Stomach (tissue), 4 donors: ENCODE data around the gene SIRPA.

Source experiments
- CTCF ChIP-seq, 7 experiments: fragments of 450-650 bp in 4 of 7; fragments of 200-600 bp in 3 of 7; sonication (generic) in 3 of 7; IDR thresholded peaks; one replicate each; pipeline ENCODE4 v1.5.1; 2016 to 2019; ENCODE audit warnings: antibody characterized with exemption in 7 of 7, control low read depth in 2 of 7, mild to moderate bottlenecking in 1 of 7
- POLR2A ChIP-seq, 4 donors: fragments of 450-650 bp; IDR thresholded peaks; one replicate each; pipeline ENCODE4 v1.6.1; 2016; ENCODE audit warnings: antibody characterized with exemption in 4 of 4, control low read depth in 2 of 4, mild to moderate bottlenecking in 1 of 4, moderate library complexity in 1 of 4

DNA sequence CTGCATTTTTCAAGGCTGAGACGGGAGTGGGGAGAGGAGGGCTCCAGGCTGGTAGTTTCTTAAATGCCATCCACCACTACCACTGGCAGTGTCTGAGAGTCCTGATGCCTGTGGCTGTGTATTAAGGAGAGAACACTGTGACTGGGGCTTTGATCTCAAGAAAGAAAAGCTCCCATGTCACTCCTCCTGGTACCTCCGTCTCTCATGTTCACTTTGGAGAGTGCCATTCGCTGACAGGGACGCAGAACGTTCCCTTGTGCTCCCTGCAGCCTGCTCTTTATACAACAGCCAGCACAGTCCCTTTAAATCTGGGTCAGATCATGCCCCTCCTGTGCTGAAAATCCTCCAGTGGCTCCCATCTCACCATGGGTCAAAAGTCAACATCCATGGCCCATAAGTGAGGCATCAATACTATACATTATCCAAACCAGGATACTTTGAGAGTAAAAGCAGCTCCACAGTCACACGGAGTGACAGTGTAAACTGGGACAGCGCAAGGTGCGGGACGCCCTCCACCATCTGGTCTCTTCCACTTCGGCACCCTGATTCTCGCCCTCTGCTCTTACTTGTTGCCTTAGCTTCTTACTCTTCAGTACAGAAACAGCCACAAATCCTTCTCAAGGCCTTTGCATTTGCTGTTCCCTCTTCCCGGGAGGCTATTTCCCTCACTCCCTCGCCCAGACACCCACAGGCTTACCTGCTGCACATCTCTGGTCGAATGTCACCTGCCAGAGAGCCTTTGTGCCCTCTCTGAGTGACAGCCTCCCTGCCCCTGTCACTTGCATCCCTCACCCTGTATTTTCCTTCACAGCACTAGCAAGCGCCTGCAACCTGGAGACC is 78.6 kb downstream of the SIRPA start:
- no peak for TF ChIP-seq CTCF (IDR thresholded peaks at IDR 0.05)
- TF ChIP-seq POLR2A (IDR thresholded peaks at IDR 0.05) = no peak
